ENCODE measurements around the gene TDRD7. TPM values are rescaled to one million over a fixed set of nuclear protein-coding genes. Genes with fewer than 3 reads are reported as not detected.

The TDRD7 gene
- total and polyA plus RNA-seq, 2 of the 13 experiments (the other 11 are each of a cell fraction or from before 2014, with no cell fraction given): 9.8 to 15.5 TPM

DNA sequence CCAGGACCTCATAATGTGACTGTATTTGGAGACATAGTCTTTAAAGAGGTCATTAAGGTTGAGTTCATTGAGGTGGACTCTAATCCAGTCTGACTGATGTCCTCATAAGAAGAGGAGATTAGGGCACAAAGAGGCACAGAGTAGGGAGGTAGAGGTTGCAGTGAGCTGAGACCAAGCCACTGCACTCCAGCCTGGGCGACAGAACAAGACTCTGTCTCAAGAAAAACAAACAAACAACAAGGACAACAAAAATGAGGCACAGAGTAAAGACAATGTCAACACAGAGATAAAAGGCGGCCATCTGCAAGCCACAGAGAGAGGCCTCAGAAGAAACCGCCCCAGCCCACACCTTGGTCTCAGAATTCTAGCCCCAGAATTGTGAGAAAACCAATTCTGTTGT is 17.0 kb upstream of the TDRD7 start (continued):
- TF ChIP-seq ARNTL (CRISPR knock-in tag; IDR thresholded peaks at IDR 0.05) (0 out of 2 replicates have a peak, but pooled peaks have one; percentile 28), ETV5 (CRISPR knock-in tag; IDR thresholded peaks at IDR 0.05; ENCODE audit: borderline replicate concordance) (peak; percentile 25; the same call in 1 of the 2 replicates), JDP2 (CRISPR knock-in tag; IDR thresholded peaks at IDR 0.05; ENCODE audit: borderline replicate concordance) (no peak), TCF7 (IDR thresholded peaks at IDR 0.05; ENCODE audit: low read depth) (peak; percentile 96), ZNF142 (CRISPR knock-in tag; IDR thresholded peaks at IDR 0.05) (no peak), ESRRA (CRISPR knock-in tag; IDR thresholded peaks at IDR 0.05; ENCODE audit: low read depth) (no peak), RFXAP (CRISPR knock-in tag; IDR thresholded peaks at IDR 0.05; ENCODE audit: borderline replicate concordance) (no peak), LCORL (IDR thresholded peaks at IDR 0.05) (no peak), LCORL (CRISPR knock-in tag; IDR thresholded peaks at IDR 0.05) (0 out of 2 replicates have a peak, but pooled peaks have one; percentile 52), TEAD3 (CRISPR knock-in tag; optimal IDR thresholded peaks at IDR 0.05; ENCODE audit: borderline replicate concordance) (peak; percentile 62), MEIS1 (CRISPR knock-in tag; IDR thresholded peaks at IDR 0.05; ENCODE audit: borderline replicate concordance) (0 out of 2 replicates have a peak, but pooled peaks have one; percentile 30), NPAS2 (CRISPR knock-in tag; IDR thresholded peaks at IDR 0.05; ENCODE audit: borderline replicate concordance) (no peak), ZNF850 (CRISPR knock-in tag; conservative IDR thresholded peaks at IDR 0.05) (no peak), ZFY (CRISPR knock-in tag; IDR thresholded peaks at IDR 0.05) (no peak), SALL1 (CRISPR knock-in tag; IDR thresholded peaks at IDR 0.05) (peak; percentile 60), ZNF597 (CRISPR knock-in tag; IDR thresholded peaks at IDR 0.05) (no peak), NFE2L1 (CRISPR knock-in tag; IDR thresholded peaks at IDR 0.05; ENCODE audit: borderline replicate concordance) (no peak), ZNF546 (CRISPR knock-in tag; conservative IDR thresholded peaks at IDR 0.05) (no peak), POGK (CRISPR knock-in tag; conservative IDR thresholded peaks at IDR 0.05) (0 out of 2 replicates have a peak, but pooled peaks have one; percentile 26)
- TF ChIP-seq, protein P1, sequence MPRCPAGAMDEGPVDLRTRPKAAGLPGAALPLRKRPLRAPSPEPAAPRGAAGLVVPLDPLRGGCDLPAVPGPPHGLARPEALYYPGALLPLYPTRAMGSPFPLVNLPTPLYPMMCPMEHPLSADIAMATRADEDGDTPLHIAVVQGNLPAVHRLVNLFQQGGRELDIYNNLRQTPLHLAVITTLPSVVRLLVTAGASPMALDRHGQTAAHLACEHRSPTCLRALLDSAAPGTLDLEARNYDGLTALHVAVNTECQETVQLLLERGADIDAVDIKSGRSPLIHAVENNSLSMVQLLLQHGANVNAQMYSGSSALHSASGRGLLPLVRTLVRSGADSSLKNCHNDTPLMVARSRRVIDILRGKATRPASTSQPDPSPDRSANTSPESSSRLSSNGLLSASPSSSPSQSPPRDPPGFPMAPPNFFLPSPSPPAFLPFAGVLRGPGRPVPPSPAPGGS (CRISPR knock-in tag; IDR thresholded peaks at IDR 0.05): no peak
- TF ChIP-seq, protein P2, sequence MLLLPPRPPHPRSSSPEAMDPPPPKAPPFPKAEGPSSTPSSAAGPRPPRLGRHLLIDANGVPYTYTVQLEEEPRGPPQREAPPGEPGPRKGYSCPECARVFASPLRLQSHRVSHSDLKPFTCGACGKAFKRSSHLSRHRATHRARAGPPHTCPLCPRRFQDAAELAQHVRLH (CRISPR knock-in tag; IDR thresholded peaks at IDR 0.05; ENCODE audit: borderline replicate concordance, low read depth): 0 out of 2 replicates have a peak, but pooled peaks have one; percentile 35

Data from HepG2 (cell line).